Astrocyte (in vitro differentiated cells and primary cell): ENCODE measurements around the gene ASB10. TPM values are rescaled to one million over a fixed set of nuclear protein-coding genes. Genes with fewer than 3 reads are reported as not detected.

Source experiments
- DNase-seq: peaks from one replicate; pipeline ENCODE4 v3.0.0-alpha.2; 2010; ENCODE audit warnings: low read depth
- FAIRE-seq: peaks from 2 replicates; lab custom pipeline; 2011; peaks lifted over from hg19 to GRCh38; lab: Jason Lieb, UNC
- H2AFZ ChIP-seq: 2 replicates; pipeline ENCODE4 v1.6.0; 2012; ENCODE audit warnings: low read depth, low read length, inconsistent platforms
- H3K27ac ChIP-seq: 2 replicates; pipeline ENCODE4 v1.5.1; 2011; ENCODE audit warnings: low read depth, low read length, inconsistent platforms
- H3K27me3 ChIP-seq: 2 replicates; pipeline ENCODE4 v1.6.0; 2011; ENCODE audit warnings: low read length, inconsistent platforms; ENCODE audit not compliant: insufficient read depth
- H3K36me3 ChIP-seq: 2 replicates; pipeline ENCODE4 v1.5.1; 2011; ENCODE audit warnings: low read length, inconsistent platforms; ENCODE audit not compliant: insufficient read depth
- H3K4me1 ChIP-seq: 2 replicates; pipeline ENCODE4 v1.5.1; 2011; ENCODE audit warnings: low read length, inconsistent platforms; ENCODE audit not compliant: insufficient read depth
- H3K4me2 ChIP-seq: 2 replicates; pipeline ENCODE4 v1.6.0; 2012; ENCODE audit warnings: low read length, inconsistent platforms
- H3K4me3 ChIP-seq: 2 replicates; pipeline ENCODE4 v1.5.1; 2011; ENCODE audit warnings: low read depth, mild to moderate bottlenecking, low read length, inconsistent platforms; ENCODE audit not compliant: insufficient read depth
- H3K79me2 ChIP-seq: 2 replicates; pipeline ENCODE4 v1.6.0; 2012; ENCODE audit warnings: mild to moderate bottlenecking, low read length, inconsistent platforms; ENCODE audit not compliant: insufficient read depth
- H3K9ac ChIP-seq: 2 replicates; pipeline ENCODE4 v1.6.0; 2012; ENCODE audit warnings: mild to moderate bottlenecking, low read length, inconsistent platforms
- H3K9me3 ChIP-seq: 2 replicates; pipeline ENCODE4 v1.5.1; 2012; ENCODE audit warnings: low read depth, mild to moderate bottlenecking, low read length, inconsistent platforms; ENCODE audit not compliant: insufficient read depth
- H4K20me1 ChIP-seq: 2 replicates; pipeline ENCODE4 v1.6.0; 2012; ENCODE audit warnings: low read length, inconsistent platforms; ENCODE audit not compliant: insufficient read depth
- H3K27ac Mint-ChIP-seq: one replicate; pipeline ENCODE4 v1.8.0; 2021; ENCODE audit warnings: mild to moderate bottlenecking, mixed read lengths; ENCODE audit not compliant: unreplicated experiment
- H3K27me3 Mint-ChIP-seq: one replicate; pipeline ENCODE4 v1.8.0; 2021; ENCODE audit warnings: low read depth, mixed read lengths; ENCODE audit not compliant: unreplicated experiment
- H3K36me3 Mint-ChIP-seq: one replicate; pipeline ENCODE4 v1.8.0; 2021; ENCODE audit warnings: low read depth, mixed read lengths; ENCODE audit not compliant: unreplicated experiment
- H3K4me1 Mint-ChIP-seq: one replicate; pipeline ENCODE4 v1.8.0; 2021; ENCODE audit warnings: low read depth, mixed read lengths; ENCODE audit not compliant: unreplicated experiment
- H3K4me3 Mint-ChIP-seq: one replicate; pipeline ENCODE4 v1.8.0; 2021; ENCODE audit warnings: mild to moderate bottlenecking, moderate library complexity, mixed read lengths; ENCODE audit not compliant: unreplicated experiment
- H3K9me3 Mint-ChIP-seq: one replicate; pipeline ENCODE4 v1.8.0; 2021; ENCODE audit warnings: mild to moderate bottlenecking, mixed read lengths; ENCODE audit not compliant: unreplicated experiment
- EZH2 ChIP-seq: IDR thresholded peaks from 2 replicates; pipeline ENCODE4 v1.6.1; 2012; ENCODE audit warnings: mild to moderate bottlenecking, low read length, inconsistent platforms; ENCODE audit not compliant: insufficient read depth
- total RNA-seq: library from RNA; stranded (reverse); gene quantifications from 2 replicates; pipeline ENCODE4 v1.2.1, GENCODE V29; 2021
- TF ChIP-seq, protein P1 (sequence below): IDR thresholded peaks from 2 replicates; pipeline ENCODE4 v1.5.1; 2011; ENCODE audit warnings: low read depth, mild to moderate bottlenecking, inconsistent platforms, low read length, moderate library complexity; ENCODE audit not compliant: insufficient read depth

ASB10 gene
- total RNA-seq, 1 donor from 2014 or later, result not detected

DNA sequence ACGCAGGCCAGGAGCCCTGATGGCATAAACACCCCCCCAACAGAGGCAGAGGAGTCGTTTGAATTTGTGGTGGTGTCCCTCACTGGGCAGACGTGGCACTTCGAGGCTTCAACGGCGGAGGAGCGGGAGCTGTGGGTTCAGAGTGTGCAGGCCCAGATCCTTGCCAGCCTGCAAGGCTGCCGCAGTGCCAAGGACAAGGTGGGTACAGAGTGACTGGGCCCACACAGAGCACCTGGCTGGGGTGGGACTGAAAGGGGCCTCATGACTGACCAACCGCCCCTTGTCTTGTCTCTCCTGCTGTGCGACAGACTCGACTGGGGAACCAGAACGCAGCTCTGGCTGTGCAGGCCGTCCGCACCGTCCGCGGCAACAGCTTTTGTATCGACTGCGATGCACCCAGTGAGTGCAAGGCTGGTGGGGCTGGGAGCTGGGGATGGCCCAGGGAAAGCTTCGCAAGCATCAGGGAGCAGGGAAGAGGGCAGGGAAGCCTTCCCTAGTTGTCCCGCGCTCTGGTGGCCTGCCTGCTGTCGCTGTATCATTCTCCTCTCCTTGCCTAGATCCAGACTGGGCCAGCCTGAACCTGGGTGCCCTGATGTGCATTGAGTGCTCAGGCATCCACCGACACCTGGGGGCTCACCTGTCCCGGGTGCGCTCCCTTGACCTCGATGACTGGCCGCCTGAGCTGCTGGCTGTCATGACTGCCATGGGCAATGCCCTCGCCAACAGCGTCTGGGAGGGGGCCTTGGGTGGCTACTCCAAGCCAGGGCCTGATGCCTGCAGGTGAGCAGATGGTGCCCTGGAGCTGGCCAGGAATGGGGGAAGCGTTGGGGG is 45.0 kb downstream of the ASB10 start:
- no peaks in the 10 kb centered on the region for H3K36me3 ChIP-seq
- no peaks in the 10 kb centered on the region for H3K9me3 Mint-ChIP-seq

DNA sequence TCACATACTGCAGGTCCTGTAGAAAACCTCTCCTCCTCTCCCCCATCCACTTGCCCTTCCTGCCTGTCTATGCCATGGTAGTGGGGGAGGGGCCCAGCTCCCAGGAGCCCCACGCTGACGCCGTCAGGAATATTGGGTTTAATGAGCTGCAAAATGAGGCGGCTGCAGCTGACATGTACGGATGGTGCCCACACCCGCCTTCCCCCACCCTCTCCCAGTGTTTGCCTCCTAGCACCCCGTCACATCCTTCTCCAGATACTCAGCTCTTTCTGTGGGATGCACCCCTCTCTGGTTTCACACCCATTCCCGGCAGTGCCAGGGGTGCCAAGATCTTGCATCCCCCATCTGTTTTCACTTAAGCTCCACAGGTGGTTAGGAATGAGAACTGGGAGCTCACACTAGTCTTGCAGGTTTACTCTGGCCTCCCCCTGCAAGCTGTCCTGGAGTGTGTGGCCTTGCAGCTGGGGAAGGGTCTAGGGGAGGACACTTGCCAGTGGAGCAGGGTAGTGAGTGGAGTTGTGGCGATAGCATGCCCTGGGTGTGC is 45.7 kb downstream of the ASB10 start:
- H3K36me3 ChIP-seq, result peaks cover 3% of the 10 kb centered on the region
- no peak overlapping the region for H3K9ac ChIP-seq
- H3K9me3 ChIP-seq, result no peaks in the 10 kb centered on the region
- Mint-ChIP-seq H3K4me3 (peak overlapping the region; percentile 54), H3K4me1 (no peaks in the 10 kb centered on the region), H3K36me3 (peaks cover 17% of the 10 kb centered on the region), H3K27ac (peak overlapping the region; percentile 26), H3K27me3 (no peaks in the 10 kb centered on the region), H3K9me3 (no peaks in the 10 kb centered on the region)
- H3K4me2 ChIP-seq, result no peak overlapping the region
- H2AFZ ChIP-seq, result no peak overlapping the region
- DNase-seq, result no peak
- FAIRE-seq, result no peak
- no peak overlapping the region for H3K27ac ChIP-seq
- TF ChIP-seq, protein P1, sequence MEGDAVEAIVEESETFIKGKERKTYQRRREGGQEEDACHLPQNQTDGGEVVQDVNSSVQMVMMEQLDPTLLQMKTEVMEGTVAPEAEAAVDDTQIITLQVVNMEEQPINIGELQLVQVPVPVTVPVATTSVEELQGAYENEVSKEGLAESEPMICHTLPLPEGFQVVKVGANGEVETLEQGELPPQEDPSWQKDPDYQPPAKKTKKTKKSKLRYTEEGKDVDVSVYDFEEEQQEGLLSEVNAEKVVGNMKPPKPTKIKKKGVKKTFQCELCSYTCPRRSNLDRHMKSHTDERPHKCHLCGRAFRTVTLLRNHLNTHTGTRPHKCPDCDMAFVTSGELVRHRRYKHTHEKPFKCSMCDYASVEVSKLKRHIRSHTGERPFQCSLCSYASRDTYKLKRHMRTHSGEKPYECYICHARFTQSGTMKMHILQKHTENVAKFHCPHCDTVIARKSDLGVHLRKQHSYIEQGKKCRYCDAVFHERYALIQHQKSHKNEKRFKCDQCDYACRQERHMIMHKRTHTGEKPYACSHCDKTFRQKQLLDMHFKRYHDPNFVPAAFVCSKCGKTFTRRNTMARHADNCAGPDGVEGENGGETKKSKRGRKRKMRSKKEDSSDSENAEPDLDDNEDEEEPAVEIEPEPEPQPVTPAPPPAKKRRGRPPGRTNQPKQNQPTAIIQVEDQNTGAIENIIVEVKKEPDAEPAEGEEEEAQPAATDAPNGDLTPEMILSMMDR, result no peak
- TF ChIP-seq EZH2, result no peak
- peaks cover 31% of the 10 kb centered on the region for H4K20me1 ChIP-seq
- no peaks in the 10 kb centered on the region for H3K4me1 ChIP-seq
- H3K4me3 ChIP-seq, result no peak overlapping the region
- no peaks in the 10 kb centered on the region for H3K27me3 ChIP-seq
- no peaks in the 10 kb centered on the region for H3K79me2 ChIP-seq

More for the DNA sequence above, 45.0 kb downstream of the ASB10 start:
- H3K27ac Mint-ChIP-seq, result peak overlapping the region; percentile 26
- peaks cover 20% of the 10 kb centered on the region for H3K36me3 Mint-ChIP-seq
- Histone ChIP-seq H3K9me3 (no peaks in the 10 kb centered on the region), H3K4me3 (no peak overlapping the region), H3K79me2 (no peaks in the 10 kb centered on the region), H3K4me1 (no peaks in the 10 kb centered on the region), H3K9ac (no peak overlapping the region), H4K20me1 (peaks cover 34% of the 10 kb centered on the region), H3K27ac (no peak overlapping the region), H2AFZ (no peak overlapping the region), H3K27me3 (no peaks in the 10 kb centered on the region), H3K4me2 (no peak overlapping the region)
- no peaks in the 10 kb centered on the region for H3K27me3 Mint-ChIP-seq
- DNase-seq (no peak), FAIRE-seq (no peak)
- H3K4me3 Mint-ChIP-seq, result no peak overlapping the region
- no peak for TF ChIP-seq EZH2
- TF ChIP-seq, protein P1, result no peak
- H3K4me1 Mint-ChIP-seq, result no peaks in the 10 kb centered on the region

GRCh38 chr7:151140826-151141225 is 46.2 kb downstream of the ASB10 start:
- peaks cover 17% of the 10 kb centered on the region for H3K36me3 Mint-ChIP-seq
- FAIRE-seq (no peak), DNase-seq (no peak)
- H4K20me1 ChIP-seq, result peaks cover 31% of the 10 kb centered on the region
- H3K4me3 ChIP-seq, result no peak overlapping the region
- no peaks in the 10 kb centered on the region for H3K9me3 ChIP-seq
- H3K4me1 ChIP-seq, result no peaks in the 10 kb centered on the region
- TF ChIP-seq EZH2, result no peak
- TF ChIP-seq, protein P1, result no peak
- H3K27me3 ChIP-seq, result no peaks in the 10 kb centered on the region
- peaks cover 6% of the 10 kb centered on the region for H3K36me3 ChIP-seq
- no peak overlapping the region for H2AFZ ChIP-seq
- no peaks in the 10 kb centered on the region for H3K27me3 Mint-ChIP-seq
- H3K4me2 ChIP-seq, result no peak overlapping the region
- H3K4me1 Mint-ChIP-seq, result no peaks in the 10 kb centered on the region
- no peak overlapping the region for H3K27ac Mint-ChIP-seq
- H3K9me3 Mint-ChIP-seq, result no peaks in the 10 kb centered on the region
- H3K9ac ChIP-seq, result no peak overlapping the region
- H3K27ac ChIP-seq, result no peak overlapping the region
- no peaks in the 10 kb centered on the region for H3K79me2 ChIP-seq
- H3K4me3 Mint-ChIP-seq, result no peak overlapping the region
